OCI-LY1 (cell line): Measurements from ENCODE around the gene KRT5.

ENCODE experiments used
- CTCF ChIP-seq: fragments of 200-600 bp; sonication (generic), shearing (Covaris generic); IDR thresholded peaks from 2 replicates; pipeline ENCODE4 v1.5.1; 2017; ENCODE audit warnings: mild to moderate bottlenecking, antibody characterized with exemption, low read length, moderate library complexity, mixed read lengths
- EZH2 ChIP-seq: fragments of 200-600 bp; sonication (generic), shearing (Covaris generic); IDR thresholded peaks from 2 replicates; pipeline ENCODE4 v1.8.0; 2017; ENCODE audit warnings: borderline replicate concordance, mixed run types, mild to moderate bottlenecking, antibody characterized with exemption, low read length, moderate library complexity, mixed read lengths

- TF ChIP-seq CTCF (no peak), EZH2 (no peak)
These were observed at the start of gene KRT5 for GRCh38 chr12:52519826-52520662.
